Muscle of leg (tissue), 16 donors: ENCODE results near the gene NAA10. TPM values are rescaled to one million over a fixed set of nuclear protein-coding genes. Genes with fewer than 3 reads are reported as not detected.
"Not testable (repeated sequence)": the region's sequence is repeated elsewhere in the genome, so short reads cannot be mapped to it uniquely, and the experiment has no call there.

Experiments
- DNase-seq: peaks from one replicate; pipeline ENCODE4 v3.0.0; 2013
- H3K27ac ChIP-seq: one replicate; pipeline ENCODE4 v1.5.1; 2013; ENCODE audit warnings: mild to moderate bottlenecking, low read length, control low read depth
- H3K27me3 ChIP-seq: one replicate; pipeline ENCODE4 v1.6.1; 2013; ENCODE audit warnings: low read length; ENCODE audit not compliant: control insufficient read depth, insufficient read depth
- H3K36me3 ChIP-seq: one replicate; pipeline ENCODE4 v1.6.1; 2013; ENCODE audit warnings: low read length; ENCODE audit not compliant: control insufficient read depth, insufficient read depth
- H3K4me1 ChIP-seq: one replicate; pipeline ENCODE4 v1.6.1; 2013; ENCODE audit warnings: low read length; ENCODE audit not compliant: control insufficient read depth, insufficient read depth
- H3K4me3 ChIP-seq: one replicate; pipeline ENCODE4 v1.5.1; 2013; ENCODE audit warnings: low read length, control low read depth
- H3K9me3 ChIP-seq: replicated peaks from 2 replicates; pipeline ENCODE4 v1.6.1; 2013; ENCODE audit warnings: low read depth, low read length; ENCODE audit not compliant: control insufficient read depth
- WGBS: methylation state at CpG from one replicate; pipeline ENCODE4 v1.1.5; 2013; ENCODE audit warnings: missing lambda C conversion rate; ENCODE audit not compliant: insufficient coverage; 5-methylcytosine and 5-hydroxymethylcytosine counted together
- long read RNA-seq, 11 donors: transcript quantifications; one replicate each; lab custom pipeline, GENCODE V29; 2026
- polyA plus RNA-seq, 8 donors: library from polyadenylated mRNA; unstranded; fragments of 120-200 nt; gene quantifications; one replicate each; pipeline versions ENCODE4 v1.2.1 to v1.2.3, GENCODE V29; 2013; ENCODE audit warnings: inconsistent platforms in 1 of 8, low replicate concordance in 1 of 8; ENCODE audit not compliant: insufficient read length in 8 of 8, insufficient read depth in 1 of 8
- total RNA-seq: library from RNA; stranded (reverse); fragments of 120-200 nt; gene quantifications from one replicate; pipeline ENCODE4 v1.2.4, GENCODE V29; 2013

NAA10 gene
- 42.8 TPM for total RNA-seq
- 10 to 100 TPM; 62.6 to 77.5 (median 65.7) TPM for polyA plus RNA-seq
- long read RNA-seq, donor 1, transcript NAA10-208 (8 exons, 1,772 nt) = major isoform, 13 of 19 reads
- long read RNA-seq, donor 1, partial matches to known transcripts = 0 of 19 reads
- long read RNA-seq, donor 1, other reads (novel, unspliced or antisense) = 0 of 19 reads
- long read RNA-seq, donor 2, partial matches to known transcripts = 0 of 3 reads
- long read RNA-seq, donor 2, other reads (novel, unspliced or antisense) = 0 of 3 reads
- long read RNA-seq, donor 3, transcript NAA10-208 (8 exons, 1,772 nt) = major isoform, 25 of 29 reads
- long read RNA-seq, donor 3, partial matches to known transcripts = 0 of 29 reads
- long read RNA-seq, donor 3, other reads (novel, unspliced or antisense) = 0 of 29 reads
- long read RNA-seq, donor 4, transcript NAA10-208 (8 exons, 1,772 nt) = major isoform, 19 of 24 reads
- long read RNA-seq, donor 4, partial matches to known transcripts = 0 of 24 reads
- long read RNA-seq, donor 4, other reads (novel, unspliced or antisense) = 0 of 24 reads
- long read RNA-seq, donor 5, transcript NAA10-208 (8 exons, 1,772 nt) = major isoform, 48 of 77 reads
- long read RNA-seq, donor 5, transcript NAA10-201 (7 exons, 837 nt) = minor isoform, 8 of 77 reads
- long read RNA-seq, donor 5, partial matches to known transcripts = 10 of 77 reads
- long read RNA-seq, donor 5, other reads (novel, unspliced or antisense) = 0 of 77 reads
- long read RNA-seq, donor 6, transcript NAA10-201 (7 exons, 837 nt) = minor isoform, 7 of 64 reads
- long read RNA-seq, donor 6, transcript NAA10-208 (8 exons, 1,772 nt) = major isoform, 46 of 64 reads
- long read RNA-seq, donor 6, partial matches to known transcripts = 0 of 64 reads
- long read RNA-seq, donor 6, other reads (novel, unspliced or antisense) = 0 of 64 reads
- long read RNA-seq, donor 7, transcript NAA10-208 (8 exons, 1,772 nt) = major isoform, 25 of 32 reads
- long read RNA-seq, donor 7, partial matches to known transcripts = 0 of 32 reads
- long read RNA-seq, donor 7, other reads (novel, unspliced or antisense) = 0 of 32 reads
- long read RNA-seq, donor 8, transcript NAA10-208 (8 exons, 1,772 nt) = major isoform, 17 of 23 reads
- long read RNA-seq, donor 8, partial matches to known transcripts = 0 of 23 reads
- long read RNA-seq, donor 8, other reads (novel, unspliced or antisense) = 0 of 23 reads
- long read RNA-seq, donor 9, transcript NAA10-208 (8 exons, 1,772 nt) = major isoform, 19 of 31 reads
- long read RNA-seq, donor 9, partial matches to known transcripts = 6 of 31 reads
- long read RNA-seq, donor 9, other reads (novel, unspliced or antisense) = 0 of 31 reads
- long read RNA-seq, donor 10, transcript NAA10-208 (8 exons, 1,772 nt) = major isoform, 31 of 40 reads
- long read RNA-seq, donor 10, partial matches to known transcripts = 0 of 40 reads
- long read RNA-seq, donor 10, other reads (novel, unspliced or antisense) = 0 of 40 reads
- long read RNA-seq, donor 11, transcript NAA10-208 (8 exons, 1,772 nt) = major isoform, 21 of 27 reads
- long read RNA-seq, donor 11, partial matches to known transcripts = 0 of 27 reads
- long read RNA-seq, donor 11, other reads (novel, unspliced or antisense) = 0 of 27 reads

GRCh38 chrX:153934762-153935325, at the start of gene NAA10:
NAA10 (minus strand) TSS chrX:153935037; CDS start chrX:153934904, 133 bp downstream.
- H3K9me3 ChIP-seq = no peaks in the 10 kb centered on the region
- H3K4me3 ChIP-seq = peak within 1 kb of the TSS; percentile 64
- H3K36me3 ChIP-seq = peaks cover 30% of the 10 kb centered on the region
- peak; percentile 91 for DNase-seq
- no peak within 1 kb of the TSS for H3K27ac ChIP-seq
- 16% methylated on average over 70 of the region's 87 CpGs for WGBS
- H3K4me1 ChIP-seq = peaks cover 12% of the 10 kb centered on the region
- H3K27me3 ChIP-seq = peaks cover 35% of the 10 kb centered on the region

GRCh38 chrX:153983321-153983801, 48.5 kb upstream of the NAA10 start:
- H3K9me3 ChIP-seq = no peaks in the 10 kb centered on the region
- no peak overlapping the region for H3K27ac ChIP-seq
- 87% methylated on average over 8 of the region's 12 CpGs for WGBS
- H3K27me3 ChIP-seq = peaks cover 62% of the 10 kb centered on the region
- no peak for DNase-seq
- H3K4me1 ChIP-seq = peaks cover 6% of the 10 kb centered on the region
- H3K4me3 ChIP-seq = no peak overlapping the region
- H3K36me3 ChIP-seq = no peaks in the 10 kb centered on the region

GRCh38 chrX:153981771-153982533, 47.1 kb upstream of the NAA10 start:
- DNase-seq = peak; percentile 73
- Histone ChIP-seq H3K27ac (peak overlapping the region; percentile 59), H3K4me3 (no peak overlapping the region), H3K36me3 (no peaks in the 10 kb centered on the region), H3K27me3 (peaks cover 59% of the 10 kb centered on the region), H3K4me1 (peaks cover 6% of the 10 kb centered on the region), H3K9me3 (no peaks in the 10 kb centered on the region)
- WGBS = 75% methylated on average over 52 of the region's 52 CpGs

- no peak for DNase-seq
- Histone ChIP-seq H3K27me3 (peaks cover 55% of the 10 kb centered on the region), H3K27ac (peak overlapping the region; percentile 59), H3K4me3 (no peak overlapping the region), H3K4me1 (peaks cover 6% of the 10 kb centered on the region), H3K9me3 (no peaks in the 10 kb centered on the region), H3K36me3 (no peaks in the 10 kb centered on the region)
- 80% methylated on average over 1 of the region's 7 CpGs for WGBS
Measured at GRCh38 chrX:153981231-153981630, 46.4 kb upstream of the NAA10 start.

- 92% methylated on average over 4 of the region's 10 CpGs for WGBS
- DNase-seq, H3K27ac ChIP-seq, H3K9me3 ChIP-seq, H3K4me1 ChIP-seq, H3K36me3 ChIP-seq, H3K4me3 ChIP-seq: not testable (repeated sequence)
- peaks cover 55% of the 10 kb centered on the region for H3K27me3 ChIP-seq
Measured at GRCh38 chrX:153980394-153980793, 45.6 kb upstream of the NAA10 start.

GRCh38 chrX:153974726-153975286, 40.0 kb upstream of the NAA10 start:
- Histone ChIP-seq H3K9me3 (no peaks in the 10 kb centered on the region), H3K27ac (no peak overlapping the region), H3K4me1 (peaks cover 17% of the 10 kb centered on the region), H3K4me3 (no peak overlapping the region), H3K27me3 (peaks cover 16% of the 10 kb centered on the region), H3K36me3 (no peaks in the 10 kb centered on the region)
- 80% methylated on average over 3 of the region's 3 CpGs for WGBS
- DNase-seq = no peak

- Histone ChIP-seq H3K4me1 (peaks cover 24% of the 10 kb centered on the region), H3K36me3 (no peaks in the 10 kb centered on the region), H3K4me3 (no peak overlapping the region), H3K27ac (peak overlapping the region; percentile 92), H3K9me3 (no peaks in the 10 kb centered on the region), H3K27me3 (peaks cover 17% of the 10 kb centered on the region)
- peak; percentile 33 for DNase-seq
- 73% methylated on average over 14 of the region's 14 CpGs for WGBS
Measured at GRCh38 chrX:153974003-153974725, 39.3 kb upstream of the NAA10 start.
